Sigmoid colon (tissue), 7 donors: Measurements from ENCODE around the gene PIGQ. TPM values are rescaled to one million over a fixed set of nuclear protein-coding genes. Genes with fewer than 3 reads are reported as not detected.

Experiments
- DNase-seq: peaks from one replicate; pipeline ENCODE4 v3.0.0-alpha.2; 2019
- H3K27ac ChIP-seq, 4 donors: fragments of 200-600 bp; sonication (generic); one replicate each; pipeline ENCODE4 v1.5.1; 2016 to 2019; ENCODE audit warnings: mild to moderate bottlenecking in 1 of 4
- H3K27me3 ChIP-seq, 3 donors: fragments of 200-600 bp; sonication (generic); one replicate each; pipeline ENCODE4 v1.5.1; 2019; ENCODE audit warnings: mild to moderate bottlenecking in 1 of 3
- H3K36me3 ChIP-seq, 4 donors: fragments of 200-600 bp; sonication (generic); one replicate each; pipeline ENCODE4 v1.5.1; 2016 to 2019
- H3K4me1 ChIP-seq, 4 donors: fragments of 200-600 bp; sonication (generic); one replicate each; pipeline ENCODE4 v1.5.1; 2017 to 2019
- H3K4me3 ChIP-seq, 4 donors: fragments of 200-600 bp; sonication (generic); one replicate each; pipeline ENCODE4 v1.5.1; 2017 to 2019; ENCODE audit warnings: mild to moderate bottlenecking in 2 of 4, moderate library complexity in 1 of 4
- H3K9me3 ChIP-seq, 4 donors: fragments of 200-600 bp in 3 of 4; sonication (generic) in 3 of 4; one replicate each; pipeline versions ENCODE4 v1.5.1 to v1.6.1; 2013 to 2019
- CTCF ChIP-seq, 4 experiments: fragments of 450-650 bp in 3 of 4; fragments of 200-600 bp in 1 of 4; IDR thresholded peaks; one replicate each; pipeline ENCODE4 v1.5.1; 2016 to 2019; ENCODE audit warnings: antibody characterized with exemption in 4 of 4, mild to moderate bottlenecking in 3 of 4, moderate library complexity in 2 of 4
- EP300 ChIP-seq, 4 donors: sonication (generic); formaldehyde crosslinking; IDR thresholded peaks; one replicate each; pipeline ENCODE4 v1.6.1; 2017; ENCODE audit warnings: antibody characterized with exemption in 4 of 4
- POLR2A ChIP-seq, 2 donors: fragments of 450-650 bp; IDR thresholded peaks; one replicate each; pipeline ENCODE4 v1.6.1; 2016; ENCODE audit warnings: antibody characterized with exemption in 2 of 2, mild to moderate bottlenecking in 2 of 2, moderate library complexity in 2 of 2
- POLR2AphosphoS5 ChIP-seq, 4 donors: sonication (generic); formaldehyde crosslinking; IDR thresholded peaks; one replicate each; pipeline ENCODE4 v1.6.1; 2017; ENCODE audit warnings: antibody characterized with exemption in 4 of 4
- WGBS, 2 donors: extraction: QIAGEN DNeasy Blood & Tissue Kit; methylation state at CpG; one replicate each; pipeline ENCODE4 v1.1.7; 2013; 5-methylcytosine and 5-hydroxymethylcytosine counted together
- intact Hi-C: fragments of 100-400 bp; cut with DNase I; formaldehyde crosslinking; loops from one replicate; pipeline ENCODE4 v1.15.1; 2023
- polyA plus RNA-seq, 3 donors: library from polyadenylated mRNA; stranded (reverse); fragments of 200-250 nt; gene quantifications; one replicate each; pipeline ENCODE4 v1.2.3, GENCODE V29; 2013
- total RNA-seq, 4 donors: library from RNA; depleted of rRNA; stranded (reverse); fragments of >200 nt; gene quantifications; one replicate each; pipeline ENCODE4 v1.1.0, GENCODE V29; 2016
- donor health status: healthy with polysubstance abuse.
- donor health status: Bipolar disorder and iron deficiency.
- donor health status: healthy.

Gene PIGQ
- total and polyA plus RNA-seq, 7 donors: 11.1 to 47.4 (median 17.8) TPM

- Histone ChIP-seq H3K9me3 (no peaks in the 10 kb centered on the region), H3K27me3 (peaks cover 0 to 7% (median 3%) of the 10 kb centered on the region in 3 donors), H3K4me3 (peak overlapping the region; percentile 62 to 97 (median 82)), H3K27ac (peak overlapping the region; percentile 95 to 99 (median 96)), H3K4me1 (peaks cover 0 to 45% (median 42%) of the 10 kb centered on the region in 4 donors), H3K36me3 (peaks cover 0 to 4% (median 0%) of the 10 kb centered on the region in 4 donors)
- TF ChIP-seq EP300 (IDR thresholded peaks at IDR 0.05): no peak
- TF ChIP-seq POLR2A (IDR thresholded peaks at IDR 0.05): peak; percentile 57 to 68
- peak; percentile 84 to 93 (median 88) for TF ChIP-seq POLR2AphosphoS5 (IDR thresholded peaks at IDR 0.05)
- TF ChIP-seq CTCF (IDR thresholded peaks at IDR 0.05): no peak
- intact Hi-C loops: loop anchor here (1.0 to 2.0 kb wide), 4 partner anchors 19 to 91 kb away; partner anchors contain the start of genes METTL26 and STUB1
- 1% methylated on average over 107 of the region's 107 CpGs for WGBS, 2 donors
- DNase-seq: peak; percentile 98
Measured at GRCh38 chr16:588889-589657, 19.3 kb downstream of the PIGQ start.

- no peaks in the 10 kb centered on the region for H3K9me3 ChIP-seq
- peaks cover 0 to 45% (median 42%) of the 10 kb centered on the region in 4 donors for H3K4me1 ChIP-seq
- DNase-seq: peak; percentile 100
- H3K27ac ChIP-seq: peak within 1 kb of the TSS; percentile 95 to 99 (median 96)
- H3K27me3 ChIP-seq: peaks cover 0 to 7% (median 3%) of the 10 kb centered on the region in 3 donors
- peaks cover 0 to 4% (median 0%) of the 10 kb centered on the region in 4 donors for H3K36me3 ChIP-seq
- WGBS, 2 donors: 1% methylated on average over 67 of the region's 67 CpGs
- peak within 1 kb of the TSS; percentile 62 to 97 (median 90) for H3K4me3 ChIP-seq
- intact Hi-C loops: loop anchor here (1.0 to 2.0 kb wide), 4 partner anchors 19 to 91 kb away; partner anchors contain the start of genes METTL26 and STUB1
- TF ChIP-seq POLR2AphosphoS5 (IDR thresholded peaks at IDR 0.05): no peak
- no peak for TF ChIP-seq EP300 (IDR thresholded peaks at IDR 0.05)
- TF ChIP-seq CTCF (IDR thresholded peaks at IDR 0.05): no peak
- TF ChIP-seq POLR2A (IDR thresholded peaks at IDR 0.05): no peak
Measured at GRCh38 chr16:589658-590187, 20.0 kb downstream of the PIGQ start, which contains the start of gene RAB40C. TSS of gene RAB40C (plus strand) at chr16:590066. CDS start at chr16:590292, 226 bp downstream.

- 0 to 1% methylated on average over 71 of the region's 71 CpGs for WGBS, 2 donors
- Histone ChIP-seq H3K4me3 (peak overlapping the region; percentile 58 to 97 (median 74)), H3K36me3 (peaks cover 0 to 4% (median 0%) of the 10 kb centered on the region in 4 donors), H3K27ac (peak overlapping the region; percentile 85 to 95 (median 85)), H3K9me3 (no peaks in the 10 kb centered on the region), H3K4me1 (peaks cover 0 to 45% (median 42%) of the 10 kb centered on the region in 4 donors), H3K27me3 (peaks cover 0 to 5% (median 2%) of the 10 kb centered on the region in 3 donors)
- DNase-seq: peak; percentile 78
- TF ChIP-seq EP300 (IDR thresholded peaks at IDR 0.05) (no peak), POLR2A (IDR thresholded peaks at IDR 0.05) (no peak), CTCF (IDR thresholded peaks at IDR 0.05) (no peak), POLR2AphosphoS5 (IDR thresholded peaks at IDR 0.05) (no peak)
- intact Hi-C loops: no loop called here
Measured at GRCh38 chr16:590188-590814, 20.5 kb downstream of the PIGQ start.

GRCh38 chr16:590815-591200 is 21.0 kb downstream of the PIGQ start:
- WGBS, 2 donors: 13 to 54% methylated on average over 10 of the region's 10 CpGs
- TF ChIP-seq CTCF (IDR thresholded peaks at IDR 0.05) (no peak), POLR2A (IDR thresholded peaks at IDR 0.05) (no peak), POLR2AphosphoS5 (IDR thresholded peaks at IDR 0.05) (no peak), EP300 (IDR thresholded peaks at IDR 0.05) (no peak)
- Histone ChIP-seq H3K4me1 (peaks cover 0 to 45% (median 42%) of the 10 kb centered on the region in 4 donors), H3K36me3 (peaks cover 0 to 4% (median 0%) of the 10 kb centered on the region in 4 donors), H3K9me3 (no peaks in the 10 kb centered on the region), H3K27ac (peak overlapping the region in 3 of 4 donors; percentile 85 to 95 (median 85)), H3K27me3 (no peaks in the 10 kb centered on the region), H3K4me3 (peak overlapping the region; percentile 58 to 97 (median 74))
- DNase-seq: peak; percentile 65
- intact Hi-C loops: no loop called here
